Stomach (tissue), 4 donors: ENCODE data around the gene C16orf95.
"Not testable (repeated sequence)": the region's sequence is repeated elsewhere in the genome, so short reads cannot be mapped to it uniquely, and the experiment has no call there.

Experiments used
- CTCF ChIP-seq, 7 experiments: fragments of 450-650 bp in 4 of 7; fragments of 200-600 bp in 3 of 7; sonication (generic) in 3 of 7; IDR thresholded peaks; one replicate each; pipeline ENCODE4 v1.5.1; 2016 to 2019; ENCODE audit warnings: antibody characterized with exemption in 7 of 7, control low read depth in 2 of 7, mild to moderate bottlenecking in 1 of 7
- POLR2A ChIP-seq, 4 donors: fragments of 450-650 bp; IDR thresholded peaks; one replicate each; pipeline ENCODE4 v1.6.1; 2016; ENCODE audit warnings: antibody characterized with exemption in 4 of 4, control low read depth in 2 of 4, mild to moderate bottlenecking in 1 of 4, moderate library complexity in 1 of 4

GRCh38 chr16:87258653-87259052 lies 58.5 kb downstream of the C16orf95 start:
- TF ChIP-seq CTCF, POLR2A (IDR thresholded peaks at IDR 0.05): not testable (repeated sequence)
